Hematopoietic multipotent progenitor cell treated with erythropoietin and hydrocortisone succinate and interleukin-3 and kit ligand, for 15 days (in vitro differentiated cells): ENCODE results near the gene HES5.
"Not testable (repeated sequence)": the region's sequence is repeated elsewhere in the genome, so short reads cannot be mapped to it uniquely, and the experiment has no call there.

Experiments used
- DNase-seq: peaks from one replicate; pipeline ENCODE4 v3.0.0-alpha.2; 2015; ENCODE audit warnings: low spot score

Gene HES5, protein sequence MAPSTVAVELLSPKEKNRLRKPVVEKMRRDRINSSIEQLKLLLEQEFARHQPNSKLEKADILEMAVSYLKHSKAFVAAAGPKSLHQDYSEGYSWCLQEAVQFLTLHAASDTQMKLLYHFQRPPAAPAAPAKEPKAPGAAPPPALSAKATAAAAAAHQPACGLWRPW

DNA sequence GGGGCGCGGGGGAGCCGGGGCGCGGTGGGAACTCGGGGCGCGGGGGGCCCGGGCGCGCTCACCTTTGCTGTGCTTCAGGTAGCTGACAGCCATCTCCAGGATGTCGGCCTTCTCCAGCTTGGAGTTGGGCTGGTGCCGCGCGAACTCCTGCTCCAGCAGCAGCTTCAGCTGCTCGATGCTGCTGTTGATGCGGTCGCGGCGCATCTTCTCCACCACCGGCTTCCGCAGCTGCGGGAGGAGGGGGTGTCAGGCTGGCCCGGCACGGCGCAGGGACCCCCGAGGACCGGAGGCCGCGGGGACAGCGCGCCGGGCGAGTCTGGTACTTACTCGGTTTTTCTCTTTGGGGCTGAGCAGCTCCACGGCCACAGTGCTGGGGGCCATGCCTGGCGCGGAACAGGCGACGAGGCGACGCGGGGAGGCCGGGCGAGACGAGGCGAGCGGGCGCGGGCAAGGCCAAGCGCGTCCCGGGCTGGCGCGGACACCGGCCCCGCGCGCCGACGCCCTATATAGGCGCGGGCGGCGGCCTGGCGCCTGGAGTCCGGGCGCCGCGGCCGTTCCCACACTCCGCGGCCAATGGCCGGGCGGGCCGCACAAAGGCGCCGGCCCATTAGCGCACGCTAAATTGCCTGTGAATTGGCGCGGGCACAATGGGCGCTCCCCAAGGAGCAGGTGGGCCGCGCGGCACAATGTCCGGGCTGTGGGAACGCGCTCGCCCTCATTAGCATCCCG is at the start of gene HES5:
TSS of gene HES5 (minus strand) at position 480 of the 729 bp plus-strand sequence. CDS start at position 381, 99 bp downstream.
- DNase-seq = no peak

- DNase-seq = no peak
These were observed 48.7 kb upstream of the HES5 start for GRCh38 chr1:2578758-2579118.

- DNase-seq = not testable (repeated sequence)
These were observed 47.6 kb upstream of the HES5 start for GRCh38 chr1:2577565-2578075.

DNA sequence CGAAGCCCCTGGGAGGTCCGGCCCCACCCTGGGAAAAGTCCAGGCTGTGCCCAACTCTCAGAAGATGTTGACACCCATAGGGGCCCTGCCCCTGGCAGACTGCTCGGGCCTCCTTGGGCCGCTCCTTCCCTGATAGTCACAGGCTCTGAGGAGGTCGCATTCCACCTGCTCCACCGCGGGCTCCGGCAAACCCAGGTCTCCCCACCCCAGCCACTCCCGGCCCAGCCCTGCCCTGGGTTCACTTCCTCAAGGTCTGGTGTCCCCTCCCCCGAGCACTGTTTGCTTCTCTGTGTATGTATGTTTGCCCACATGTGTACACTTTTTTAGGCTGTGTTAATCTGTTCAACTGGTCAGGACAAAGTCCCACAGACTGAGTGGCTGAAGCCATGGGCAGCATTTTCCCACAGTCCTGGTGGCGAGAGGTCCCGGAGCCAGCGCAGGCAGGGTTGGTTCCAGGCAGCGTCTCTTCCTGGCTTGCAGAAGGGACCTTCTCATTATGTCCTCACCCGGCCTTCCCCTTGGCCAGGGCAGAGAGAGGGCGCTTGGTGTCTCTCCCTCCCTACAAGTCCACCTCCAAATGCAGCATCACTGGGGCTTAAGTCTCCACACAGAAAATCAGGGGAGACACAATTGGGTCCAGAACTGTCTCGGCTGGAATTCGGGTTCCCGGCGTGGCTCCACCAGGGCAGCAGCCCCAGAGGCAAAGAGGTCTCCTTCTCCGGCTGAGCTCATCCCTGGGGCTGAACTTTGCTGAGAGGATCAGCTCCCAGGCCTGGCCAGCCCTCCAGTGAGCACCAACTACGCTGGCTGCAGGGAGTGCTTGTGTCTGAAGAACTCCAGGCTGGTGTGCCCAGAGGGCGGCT is 46.0 kb upstream of the HES5 start:
- DNase-seq = no peak

DNA sequence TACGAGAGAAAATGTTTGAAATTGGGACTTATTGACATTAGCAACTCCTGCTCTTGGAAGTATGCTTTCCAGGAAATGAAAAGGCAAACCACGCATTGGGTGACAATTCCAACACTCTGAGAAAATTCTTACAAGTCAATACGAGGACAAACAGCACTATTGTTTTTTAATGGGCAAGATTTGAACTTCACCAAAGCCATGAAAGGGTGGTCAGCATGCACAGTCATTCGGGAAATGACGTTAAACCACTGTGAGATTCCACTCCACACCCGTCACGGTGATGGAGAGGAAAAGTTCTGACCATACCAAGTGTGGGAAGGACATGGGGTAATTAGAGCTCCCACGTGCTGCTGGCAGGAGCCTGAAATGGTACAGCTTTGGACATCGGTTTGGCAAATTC is 44.3 kb upstream of the HES5 start:
- DNase-seq = no peak

GRCh38 chr1:2573250-2573920 is 43.3 kb upstream of the HES5 start:
- no peak for DNase-seq

DNA sequence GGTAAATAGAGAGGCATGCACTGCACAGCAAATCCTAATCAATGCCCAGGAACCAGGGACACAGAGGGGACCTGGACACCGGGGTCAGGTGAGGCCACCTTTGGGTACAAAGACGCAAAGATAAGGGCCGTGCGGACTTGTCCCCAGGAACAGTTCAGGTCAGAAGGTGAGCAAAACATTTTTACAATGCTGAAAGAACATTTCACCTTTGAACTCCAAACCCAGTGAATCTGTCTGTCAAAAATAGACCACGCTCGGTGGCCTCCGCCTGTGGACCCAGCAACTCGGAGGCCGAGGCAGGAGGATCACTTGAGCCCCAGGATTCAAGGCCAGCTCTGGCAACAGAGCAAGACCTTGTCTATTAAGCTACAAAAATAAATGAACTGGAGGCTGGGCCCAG is 41.3 kb upstream of the HES5 start:
- no peak for DNase-seq

DNA sequence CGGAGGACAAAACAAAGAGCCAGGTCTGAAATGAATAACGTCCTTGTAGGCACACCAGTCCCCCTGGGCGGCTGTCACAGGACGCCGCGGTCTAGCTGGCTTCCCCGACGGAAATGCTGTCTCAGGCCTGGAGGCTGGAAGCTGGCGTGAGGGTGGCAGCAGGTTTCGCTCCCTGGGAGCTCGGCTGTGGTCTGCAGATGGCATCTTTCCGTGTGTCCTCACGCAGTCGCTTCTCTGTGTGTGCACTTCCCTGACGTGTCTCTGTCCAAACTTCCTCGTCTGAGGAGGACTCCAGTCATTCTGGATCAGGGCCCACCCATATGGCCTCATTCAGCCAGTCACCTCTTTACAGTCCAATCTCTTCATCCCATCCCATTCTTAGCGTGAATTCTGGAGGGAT is 40.3 kb upstream of the HES5 start:
- no peak for DNase-seq

DNA sequence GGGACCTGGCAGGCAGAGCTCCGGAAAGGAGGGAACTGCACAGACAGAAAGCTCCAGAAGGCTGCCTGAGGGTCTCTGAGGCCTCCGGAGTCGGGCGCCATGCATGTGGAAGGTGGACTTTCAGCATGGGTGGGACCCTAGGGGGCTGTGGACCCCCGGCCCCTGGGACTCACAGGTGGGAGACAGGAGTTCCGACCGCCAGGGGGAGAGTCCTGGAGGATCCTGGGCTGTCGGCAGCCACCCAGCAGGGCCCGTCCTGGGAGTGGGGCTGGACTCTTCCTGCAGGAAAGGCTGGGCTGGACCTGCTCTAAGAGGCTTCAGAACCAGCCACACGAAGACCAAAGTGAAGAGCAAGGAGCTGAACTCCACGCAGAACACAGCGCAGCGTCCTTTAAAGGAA is 39.6 kb upstream of the HES5 start:
- DNase-seq = not testable (repeated sequence)

GRCh38 chr1:2569060-2569459 is 39.0 kb upstream of the HES5 start:
- no peak for DNase-seq

- not testable (repeated sequence) for DNase-seq
These were observed 38.2 kb upstream of the HES5 start for GRCh38 chr1:2568187-2568816.

- no peak for DNase-seq
These were observed 37.1 kb upstream of the HES5 start for GRCh38 chr1:2567083-2567679.

- no peak for DNase-seq
These were observed 36.3 kb upstream of the HES5 start for GRCh38 chr1:2566101-2567045.

DNA sequence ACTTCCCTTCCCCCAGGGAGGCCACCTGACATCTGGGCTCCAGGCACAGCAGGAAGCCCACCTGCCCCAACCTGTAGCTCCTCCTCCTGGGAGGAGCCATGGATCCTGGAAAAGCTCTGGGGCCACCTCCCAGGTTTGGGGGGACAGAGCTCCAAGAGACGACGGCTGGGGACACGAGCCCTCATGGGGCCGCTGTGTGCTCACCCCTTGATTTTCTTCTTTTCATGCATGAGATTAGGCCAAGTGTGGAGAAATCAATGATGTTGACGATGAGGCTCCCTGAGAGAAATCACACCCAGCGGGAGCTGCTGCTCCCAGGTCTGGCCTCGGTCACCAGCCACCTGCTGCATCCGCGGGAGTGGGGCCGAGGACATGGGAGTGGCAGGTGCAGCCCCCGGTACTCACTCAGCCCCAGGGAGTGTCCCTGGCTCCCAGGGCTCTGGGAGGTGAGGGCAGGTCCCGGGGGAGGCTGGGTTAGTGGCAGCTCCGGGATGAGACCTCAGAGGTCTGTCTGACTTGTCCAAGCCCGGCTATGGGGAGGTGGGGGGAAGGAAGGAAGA is 34.8 kb upstream of the HES5 start:
- no peak for DNase-seq

DNA sequence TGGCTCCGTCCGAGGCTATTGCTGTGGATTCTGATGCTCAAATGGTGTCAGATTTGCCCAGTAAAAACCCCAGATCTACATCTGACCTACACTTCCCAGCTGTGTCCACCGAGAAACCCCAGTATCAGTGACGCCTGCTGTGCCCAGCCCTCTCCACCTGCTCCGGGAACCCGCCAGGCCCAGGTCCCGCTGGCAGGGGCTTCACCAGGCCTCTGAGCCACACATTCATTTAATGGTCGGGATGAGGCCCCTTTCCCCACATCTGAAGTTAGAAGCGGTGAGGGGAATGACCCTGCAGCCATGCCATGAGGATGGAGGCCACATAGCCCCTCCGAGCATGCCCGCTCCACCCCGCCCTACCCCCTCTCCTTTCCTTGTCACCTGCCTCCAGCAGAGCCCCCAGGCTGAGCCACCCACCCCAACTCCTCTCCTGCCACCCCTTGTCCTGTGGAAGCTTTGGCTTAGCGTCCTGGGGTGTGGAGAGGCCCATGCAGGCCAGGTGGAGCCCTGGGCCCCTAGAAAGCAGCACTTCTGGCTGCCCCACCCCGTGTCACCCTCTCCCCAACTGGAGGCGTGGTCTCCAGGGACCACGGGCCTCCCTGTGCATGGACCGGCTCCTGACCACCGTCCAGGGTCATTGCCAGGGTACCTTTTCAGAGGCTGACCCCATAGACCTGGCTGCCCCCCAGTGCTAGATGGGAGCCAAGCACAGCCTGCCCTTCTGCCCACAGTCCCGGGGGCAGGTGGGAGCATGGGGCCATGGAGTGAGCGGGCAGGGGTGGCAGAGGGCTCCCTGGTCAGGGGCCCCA is 34.1 kb upstream of the HES5 start:
- no peak for DNase-seq

- DNase-seq = no peak
These were observed 33.1 kb upstream of the HES5 start for GRCh38 chr1:2563205-2563604.

DNA sequence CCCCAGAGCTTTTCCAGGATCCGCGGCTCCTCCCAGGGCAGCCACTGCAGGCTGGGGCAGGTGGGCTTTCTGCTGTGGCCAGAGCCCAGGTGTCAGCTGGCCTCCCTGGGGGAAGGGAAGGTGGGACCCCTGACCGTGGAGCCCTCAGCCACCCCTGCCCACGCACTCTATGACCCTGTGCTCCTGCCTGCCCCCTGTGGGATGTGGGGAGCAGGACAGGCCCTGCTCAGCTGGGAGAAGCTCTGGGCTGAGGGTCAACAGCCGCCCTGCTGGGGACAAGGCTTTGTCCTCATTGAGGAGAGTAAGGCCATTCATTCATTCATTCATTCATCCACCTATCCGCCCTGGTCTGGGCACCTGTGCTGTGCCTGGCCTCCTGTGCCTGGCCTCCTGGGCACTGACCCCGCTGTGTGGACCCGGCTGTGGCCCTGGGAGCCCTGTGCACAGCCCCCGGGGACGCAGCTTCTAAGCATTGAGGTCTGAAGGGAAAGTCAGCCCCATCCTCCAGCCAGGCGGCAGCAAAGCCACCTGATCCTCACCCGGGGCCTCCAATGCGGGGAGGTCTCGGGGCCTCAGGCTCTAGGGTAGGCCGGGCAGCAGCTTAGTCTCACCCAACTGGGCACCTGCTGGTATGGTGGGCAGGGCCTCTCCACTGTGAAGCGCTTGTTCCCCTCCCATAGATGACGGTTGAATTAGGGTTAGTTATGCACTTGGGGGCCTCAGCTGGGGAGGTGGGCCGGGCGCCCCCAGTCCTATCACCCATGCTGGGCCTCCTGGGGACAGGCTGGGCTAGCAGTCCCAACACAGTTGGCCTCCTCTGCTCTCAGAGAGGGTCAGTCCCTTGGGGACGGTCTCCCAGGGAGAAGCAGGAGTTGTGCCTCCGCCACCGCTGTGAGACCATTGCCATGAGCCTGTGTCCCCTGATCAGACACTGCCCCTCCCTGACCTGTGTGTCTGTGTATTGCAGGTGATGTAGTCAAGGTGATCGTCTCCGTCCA is 32.1 kb upstream of the HES5 start:
- DNase-seq = no peak

- no peak for DNase-seq
These were observed 31.4 kb upstream of the HES5 start for GRCh38 chr1:2561446-2561845.
